H1 (cell line): ENCODE results near the gene RIN2. TPM values are rescaled to one million over a fixed set of nuclear protein-coding genes. Genes with fewer than 3 reads are reported as not detected.

Experiments used
- CTCF ChIA-PET: fragments of 300-600 bp; sonication (Branson Sonifier 250); formaldehyde crosslinking; loops from one replicate; lab custom pipeline; 2021; ENCODE audit not compliant: partially characterized antibody; lab: Charles Lee
- POLR2A ChIA-PET: fragments of 300-600 bp; sonication (Branson Sonifier 250); formaldehyde crosslinking; loops from one replicate; lab custom pipeline; 2021; ENCODE audit warnings: inconsistent platforms; ENCODE audit not compliant: partially characterized antibody; lab: Charles Lee
- DNase-seq, 2 experiments: peaks; one replicate each; pipeline versions ENCODE4 v3.0.0 to v3.0.0-alpha.2; 2010 to 2022; ENCODE audit warnings: low spot score in 2 of 2, low read depth in 1 of 2, mixed read lengths in 1 of 2
- FAIRE-seq: peaks from 2 replicates; lab custom pipeline; 2011; peaks lifted over from hg19 to GRCh38; lab: Jason Lieb, UNC
- H2AFZ ChIP-seq: 2 replicates; pipeline ENCODE4 v1.8.1; 2012; ENCODE audit warnings: low read length, inconsistent platforms
- H2AK5ac ChIP-seq: 2 replicates; pipeline ENCODE4 v1.6.1; 2013; ENCODE audit warnings: low read depth, low read length
- H2BK120ac ChIP-seq: replicated peaks from 2 replicates; pipeline ENCODE3; 2013; ENCODE audit warnings: low read depth, low read length, inconsistent platforms
- H2BK12ac ChIP-seq: 2 replicates; pipeline ENCODE4 v1.6.1; 2013; ENCODE audit warnings: low read depth, low read length
- H2BK15ac ChIP-seq: 2 replicates; pipeline ENCODE4 v1.6.1; 2013; ENCODE audit warnings: low read length
- H2BK20ac ChIP-seq: 2 replicates; pipeline ENCODE4 v1.6.1; 2013; ENCODE audit warnings: low read length
- H2BK5ac ChIP-seq: 2 replicates; pipeline ENCODE4 v1.6.1; 2013; ENCODE audit warnings: low read depth, low read length
- H3K14ac ChIP-seq: 2 replicates; pipeline ENCODE4 v1.6.1; 2013; ENCODE audit warnings: inconsistent platforms; ENCODE audit not compliant: insufficient read length
- H3K18ac ChIP-seq: 2 replicates; pipeline ENCODE4 v1.6.1; 2013; ENCODE audit warnings: low read length; ENCODE audit errors: extremely low read depth
- H3K23ac ChIP-seq: 2 replicates; pipeline ENCODE4 v1.6.1; 2013; ENCODE audit warnings: inconsistent platforms; ENCODE audit not compliant: insufficient read length
- H3K23me2 ChIP-seq: 2 replicates; pipeline ENCODE4 v1.6.1; 2013; ENCODE audit warnings: low read depth, low read length
- H3K27ac ChIP-seq: 2 replicates; pipeline ENCODE4 v1.6.1; 2011; ENCODE audit warnings: low read depth, low read length, inconsistent platforms
- H3K27me3 ChIP-seq, 4 experiments: replicated peaks in 1 of 4; 1 replicate in 1 of 4; 2 replicates in 3 of 4; pipeline versions ENCODE4 v1.6.1 to v1.8.1; 2011 to 2013; ENCODE audit warnings: low read length in 3 of 4, mild to moderate bottlenecking in 3 of 4, inconsistent platforms in 2 of 4, mixed read lengths in 2 of 4, moderate library complexity in 1 of 4; ENCODE audit not compliant: control insufficient read depth in 3 of 4, insufficient read depth in 3 of 4; ENCODE audit errors: extremely low read depth in 1 of 4
- H3K36me3 ChIP-seq, 4 experiments: 2 replicates each; pipeline versions ENCODE4 v1.6.1 to v1.8.1; 2011 to 2013; ENCODE audit warnings: mild to moderate bottlenecking in 4 of 4, low read length in 3 of 4, moderate library complexity in 2 of 4, control low read depth in 1 of 4, inconsistent platforms in 1 of 4; ENCODE audit not compliant: insufficient read depth in 4 of 4, control insufficient read depth in 2 of 4
- H3K4ac ChIP-seq: replicated peaks from 2 replicates; pipeline ENCODE3; 2013; ENCODE audit warnings: low read length, low read depth, mixed read lengths, inconsistent platforms; ENCODE audit not compliant: insufficient read length
- H3K4me1 ChIP-seq, 4 experiments: replicated peaks in 1 of 4; 1 replicate in 1 of 4; 2 replicates in 3 of 4; pipeline versions ENCODE4 v1.6.1 to v1.8.1; 2011 to 2013; ENCODE audit warnings: low read length in 3 of 4, inconsistent platforms in 2 of 4, mixed read lengths in 1 of 4; ENCODE audit not compliant: insufficient read depth in 4 of 4, control insufficient read depth in 3 of 4
- H3K4me2 ChIP-seq, 2 experiments: 2 replicates each; pipeline versions ENCODE4 v1.6.1 to v1.8.1; 2011 to 2013; ENCODE audit warnings: low read depth in 2 of 2, low read length in 2 of 2, control low read depth in 1 of 2, inconsistent platforms in 1 of 2, mild to moderate bottlenecking in 1 of 2; ENCODE audit not compliant: insufficient read depth in 1 of 2
- H3K4me3 ChIP-seq, 4 experiments: fragments of 200-600, 300-600 bp in 1 of 4; sonication (generic), shearing (Covaris generic), sonication (Bioruptor Twin) in 1 of 4; 2 replicates each; pipeline versions ENCODE4 v1.5.1 to v1.8.1; 2011 to 2016; ENCODE audit warnings: low read length in 4 of 4, low read depth in 3 of 4, control low read depth in 2 of 4, inconsistent platforms in 2 of 4, mild to moderate bottlenecking in 2 of 4, mixed read lengths in 1 of 4, moderate library complexity in 1 of 4; ENCODE audit not compliant: insufficient read depth in 2 of 4; ENCODE audit errors: extremely low read depth in 1 of 4
- H3K56ac ChIP-seq: replicated peaks from 2 replicates; pipeline ENCODE3; 2013; ENCODE audit warnings: low read depth, mild to moderate bottlenecking, mixed read lengths, low read length, inconsistent platforms; ENCODE audit not compliant: insufficient read length
- H3K79me1 ChIP-seq: 2 replicates; pipeline ENCODE4 v1.6.1; 2013; ENCODE audit warnings: low read depth, low read length, control low read depth
- H3K79me2 ChIP-seq, 2 experiments: 2 replicates each; pipeline versions ENCODE4 v1.6.1 to v1.8.1; 2012 to 2013; ENCODE audit warnings: low read length in 2 of 2, mild to moderate bottlenecking in 2 of 2, inconsistent platforms in 1 of 2; ENCODE audit not compliant: insufficient read depth in 2 of 2, control insufficient read depth in 1 of 2
- H3K9ac ChIP-seq, 4 experiments: replicated peaks in 1 of 4; 1 replicate in 1 of 4; 2 replicates in 3 of 4; pipeline versions ENCODE4 v1.6.1 to v1.8.1; 2011 to 2013; ENCODE audit warnings: low read depth in 3 of 4, low read length in 3 of 4, control low read depth in 2 of 4, mild to moderate bottlenecking in 2 of 4, moderate library complexity in 2 of 4, inconsistent platforms in 1 of 4; ENCODE audit errors: extremely low read depth in 1 of 4
- H3K9me3 ChIP-seq, 2 experiments: 2 replicates each; pipeline versions ENCODE4 v1.6.1 to v1.8.1; 2012 to 2013; ENCODE audit warnings: mild to moderate bottlenecking in 2 of 2, moderate library complexity in 2 of 2, control low read depth in 1 of 2, inconsistent platforms in 1 of 2, low read depth in 1 of 2, low read length in 1 of 2, mixed read lengths in 1 of 2; ENCODE audit not compliant: insufficient read depth in 2 of 2
- H4K20me1 ChIP-seq, 2 experiments: replicated peaks in 1 of 2; 2 replicates each; pipeline versions ENCODE3 to v1.8.1; 2011 to 2013; ENCODE audit warnings: inconsistent platforms in 2 of 2, low read length in 2 of 2, mild to moderate bottlenecking in 1 of 2; ENCODE audit not compliant: insufficient read depth in 2 of 2, control insufficient read depth in 1 of 2
- H4K5ac ChIP-seq: 2 replicates; pipeline ENCODE4 v1.6.1; 2013; ENCODE audit warnings: low read length, low read depth, mixed read lengths, inconsistent platforms; ENCODE audit not compliant: insufficient read length
- H4K8ac ChIP-seq: 2 replicates; pipeline ENCODE4 v1.8.0; 2013; ENCODE audit warnings: mild to moderate bottlenecking, moderate library complexity, low read length, inconsistent platforms; ENCODE audit not compliant: insufficient read depth; ENCODE audit errors: extremely low read depth
- H4K91ac ChIP-seq: replicated peaks from 2 replicates; pipeline ENCODE3; 2013; ENCODE audit warnings: low read length, mixed read lengths, inconsistent platforms; ENCODE audit not compliant: insufficient read length
- ASH2L ChIP-seq: fragments of 200-600, 300-600 bp; sonication (generic); IDR thresholded peaks from one replicate; pipeline ENCODE4 v1.7.1; 2017; ENCODE audit warnings: low read length
- EGR1 ChIP-seq: IDR thresholded peaks from 2 replicates; pipeline ENCODE4 v1.6.1; 2011; ENCODE audit warnings: low read depth, low read length, borderline replicate concordance
- WGBS, 2 experiments: shearing (Covaris generic) in 1 of 2; methylation state at CpG; one replicate each; pipeline versions ENCODE4 v1.1.6 to v1.1.7; 2013 to 2015; ENCODE audit warnings: low lambda C conversion rate in 2 of 2, mixed read lengths in 2 of 2, inconsistent platforms in 1 of 2, low coverage in 1 of 2, missing lambda C conversion rate in 1 of 2; ENCODE audit not compliant: insufficient replicate concordance in 2 of 2, insufficient coverage in 1 of 2, insufficient read length in 1 of 2; ENCODE audit errors: extremely low coverage in 1 of 2, missing lambda C conversion rate in 1 of 2; 5-methylcytosine and 5-hydroxymethylcytosine counted together
- polyA plus RNA-seq, 7 experiments: library from polyadenylated mRNA; depleted of rRNA in 3 of 7; stranded (reverse) in 5 of 7; unstranded in 2 of 7; fragments of >200 nt in 5 of 7; fragments of 200-250 nt in 2 of 7; gene quantifications; 1 replicate in 5 of 7; 2 replicates in 1 of 7; 4 replicates in 1 of 7; pipeline versions ENCODE4 v1.2.1 to v1.2.3, GENCODE V29; 2011 to 2013; ENCODE audit warnings: missing spikeins in 2 of 7, mixed read lengths in 2 of 7
- total RNA-seq: library from RNA; stranded (reverse); fragmentation: NEBNext Ultra II Directional; extraction: Animal tissue kit (Norgen Biotek cat#: 25700); gene quantifications from 2 replicates; pipeline ENCODE4 v1.2.1, GENCODE V29; 2021

The RIN2 gene
- total and polyA plus RNA-seq, 2 of the 8 experiments (the other 6 are each of a cell fraction or from before 2014, with no cell fraction given) = 0.20 to 1.3 TPM

DNA sequence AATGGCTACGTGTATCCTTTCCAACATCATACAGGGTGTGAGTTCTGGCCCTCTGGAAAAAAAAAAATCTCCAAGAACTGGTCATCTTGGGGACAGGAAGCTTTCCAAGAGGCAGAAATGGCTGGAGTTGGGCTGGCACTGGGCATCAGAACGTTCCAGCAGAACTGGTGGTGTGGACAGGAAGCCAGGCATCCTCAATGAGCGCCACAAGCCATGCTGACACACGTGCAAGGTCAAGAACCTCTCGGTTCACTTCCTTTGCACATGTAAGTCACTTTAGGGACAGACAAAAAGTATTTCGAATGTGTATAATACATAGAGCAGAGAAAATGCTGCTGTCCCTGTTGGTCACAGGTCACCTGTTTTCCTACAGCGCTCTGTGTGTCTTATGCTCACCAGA lies 27.4 kb upstream of the RIN2 start (continued):
- TF ChIP-seq ASH2L = no peak

DNA sequence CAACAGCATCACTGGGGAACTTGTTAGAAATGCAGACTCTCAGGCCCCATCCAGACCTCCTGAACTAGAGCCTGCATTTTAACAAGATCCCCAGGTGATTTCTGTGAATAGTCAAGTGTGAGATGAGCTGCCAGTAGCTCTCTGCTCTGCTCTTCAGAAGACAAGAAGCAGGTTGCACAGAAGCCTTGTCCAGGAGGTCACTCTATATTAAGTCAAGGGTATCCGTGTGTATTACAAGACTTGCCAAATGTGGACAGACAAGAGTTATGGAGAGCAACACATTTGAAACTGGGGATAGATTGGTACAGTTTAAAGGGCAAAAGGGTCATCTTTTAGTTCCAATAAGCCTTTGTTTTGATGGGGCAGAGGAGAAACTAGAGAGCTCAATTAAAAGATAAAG lies 23.2 kb upstream of the RIN2 start:
- Histone ChIP-seq H3K4me1 (no peaks in the 10 kb centered on the region), H3K14ac (no peak overlapping the region), H2BK12ac (no peak overlapping the region), H3K9ac (no peak overlapping the region), H2BK15ac (no peak overlapping the region), H2AK5ac (no peak overlapping the region), H3K79me2 (no peaks in the 10 kb centered on the region)
- no peak for DNase-seq
- CTCF ChIA-PET = no interaction called here
- TF ChIP-seq EGR1 = no peak
- TF ChIP-seq, all 59 proteins: peak for 0
- Histone ChIP-seq H4K91ac (no peak overlapping the region), H3K79me1 (no peaks in the 10 kb centered on the region), H3K36me3 (no peaks in the 10 kb centered on the region), H3K56ac (no peak overlapping the region), H2BK5ac (no peak overlapping the region), H4K8ac (no peak overlapping the region), H3K4me2 (no peak overlapping the region), H2AFZ (no peak overlapping the region), H3K4ac (no peak overlapping the region), H3K4me3 (no peak overlapping the region), H4K20me1 (no peaks in the 10 kb centered on the region), H4K5ac (no peak overlapping the region), H3K23ac (no peak overlapping the region), H3K23me2 (no peaks in the 10 kb centered on the region), H3K27ac (no peak overlapping the region), H3K27me3 (no peaks in the 10 kb centered on the region), H2BK120ac (no peak overlapping the region), H2BK20ac (no peak overlapping the region), H3K18ac (no peak overlapping the region), H3K9me3 (no peaks in the 10 kb centered on the region)
- FAIRE-seq = no peak
- POLR2A ChIA-PET = no interaction called here
- 90% methylated on average over 1 of the region's 1 CpG; no CpG with 5 or more reads in 1 of the 2 experiments for WGBS, 2 experiments
